Measurements from ENCODE around the gene MSANTD3. TPM values are rescaled to one million over a fixed set of nuclear protein-coding genes. Genes with fewer than 3 reads are reported as not detected.

MSANTD3 gene
- total and polyA plus RNA-seq, 2 of the 13 experiments (the other 11 are each of a cell fraction or from before 2014, with no cell fraction given), result 10.1 to 19.2 TPM

DNA sequence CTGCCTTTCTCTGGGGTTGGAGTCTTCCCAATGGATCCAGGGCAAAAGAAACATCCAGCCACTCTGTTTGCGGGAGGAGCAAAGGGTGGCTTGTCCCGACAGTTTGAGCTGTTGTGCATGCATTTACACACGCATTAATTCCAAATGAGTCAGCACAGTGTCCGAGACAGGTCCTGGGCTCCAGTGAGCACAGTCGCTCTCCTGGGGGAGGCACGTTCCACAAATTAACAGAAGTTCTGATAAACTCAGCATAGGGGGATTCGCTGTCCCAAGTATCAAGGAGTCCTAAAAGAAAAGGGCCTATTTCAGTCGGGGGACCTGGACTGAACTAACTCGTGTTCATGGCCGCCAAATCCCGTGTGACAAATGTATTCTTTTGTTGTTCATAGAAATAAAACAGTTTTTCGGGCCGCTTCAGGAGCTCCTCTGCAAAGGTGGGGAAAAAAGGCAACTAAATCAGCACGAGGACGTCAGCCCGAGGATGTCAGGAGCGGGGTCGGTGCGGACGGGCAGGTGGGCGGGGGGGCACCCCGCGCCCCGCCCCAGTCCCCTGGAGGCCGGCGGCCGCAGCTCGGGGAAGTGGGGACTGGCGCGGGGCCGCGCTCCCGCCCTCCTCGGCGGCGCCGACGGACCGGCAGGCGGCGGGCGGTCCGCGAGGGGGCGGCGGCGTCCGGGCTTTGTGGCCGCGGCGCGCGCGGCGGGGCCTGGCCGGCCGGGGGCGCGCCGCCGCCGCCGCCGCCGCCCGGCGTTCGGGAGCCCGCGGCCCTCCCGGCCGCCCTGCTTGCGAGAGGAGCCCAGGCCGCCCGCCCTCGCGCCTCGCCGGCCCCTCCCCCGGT is at the start of gene MSANTD3 (continued):
- TF ChIP-seq ZNF674 (CRISPR knock-in tag; IDR thresholded peaks at IDR 0.05; ENCODE audit: low read depth) (no peak), POLR2AphosphoS2 (IDR thresholded peaks at IDR 0.05; ENCODE audit: low read depth, low read length) (no peak), RARG (CRISPR knock-in tag; IDR thresholded peaks at IDR 0.05; ENCODE audit: low read depth) (no peak), KLF11 (CRISPR knock-in tag; IDR thresholded peaks at IDR 0.05) (no peak), U2AF1 (optimal IDR thresholded peaks at IDR 0.05; ENCODE audit: low read depth, low read length) (no peak), HOXA7 (CRISPR knock-in tag; IDR thresholded peaks at IDR 0.05) (no peak), IRF2 (CRISPR knock-in tag; IDR thresholded peaks at IDR 0.05) (no peak), BRD4 (CRISPR knock-in tag; IDR thresholded peaks at IDR 0.05) (no peak), ZNF749 (CRISPR knock-in tag; IDR thresholded peaks at IDR 0.05; ENCODE audit: borderline replicate concordance) (no peak), NFYC (CRISPR knock-in tag; IDR thresholded peaks at IDR 0.05) (no peak), ZSCAN20 (CRISPR knock-in tag; IDR thresholded peaks at IDR 0.05; ENCODE audit: borderline replicate concordance) (no peak), TRIM24 (CRISPR knock-in tag; IDR thresholded peaks at IDR 0.05) (no peak), PAF1 (CRISPR knock-in tag; IDR thresholded peaks at IDR 0.05) (no peak), HNRNPUL1 (IDR thresholded peaks at IDR 0.05; ENCODE audit: low read depth, low read length) (no peak), KAT2B (IDR thresholded peaks at IDR 0.05; ENCODE audit: borderline replicate concordance, low read depth, low read length) (no peak), PCBP2 (optimal IDR thresholded peaks at IDR 0.05; ENCODE audit: low read depth, low read length, poor library complexity, severe bottlenecking) (no peak), SP2 (CRISPR knock-in tag; IDR thresholded peaks at IDR 0.05) (no peak), SRF (IDR thresholded peaks at IDR 0.05; ENCODE audit: low read depth, low read length) (no peak), ZFP36L2 (CRISPR knock-in tag; IDR thresholded peaks at IDR 0.05) (no peak), BCL6 (CRISPR knock-in tag; IDR thresholded peaks at IDR 0.05) (no peak), ZNF557 (CRISPR knock-in tag; IDR thresholded peaks at IDR 0.05) (0 out of 2 replicates have a peak, but pooled peaks have one; percentile 62), FOSL1 (CRISPR knock-in tag; IDR thresholded peaks at IDR 0.05; ENCODE audit: borderline replicate concordance) (peak; percentile 43; the same call in 1 of the 2 replicates)
- TF ChIP-seq, protein P1, sequence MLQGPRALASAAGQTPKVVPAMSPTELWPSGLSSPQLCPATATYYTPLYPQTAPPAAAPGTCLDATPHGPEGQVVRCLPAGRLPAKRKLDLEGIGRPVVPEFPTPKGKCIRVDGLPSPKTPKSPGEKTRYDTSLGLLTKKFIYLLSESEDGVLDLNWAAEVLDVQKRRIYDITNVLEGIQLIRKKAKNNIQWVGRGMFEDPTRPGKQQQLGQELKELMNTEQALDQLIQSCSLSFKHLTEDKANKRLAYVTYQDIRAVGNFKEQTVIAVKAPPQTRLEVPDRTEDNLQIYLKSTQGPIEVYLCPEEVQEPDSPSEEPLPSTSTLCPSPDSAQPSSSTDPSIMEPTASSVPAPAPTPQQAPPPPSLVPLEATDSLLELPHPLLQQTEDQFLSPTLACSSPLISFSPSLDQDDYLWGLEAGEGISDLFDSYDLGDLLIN (CRISPR knock-in tag; IDR thresholded peaks at IDR 0.05; ENCODE audit: borderline replicate concordance), result no peak
- TF ChIP-seq, protein P2, sequence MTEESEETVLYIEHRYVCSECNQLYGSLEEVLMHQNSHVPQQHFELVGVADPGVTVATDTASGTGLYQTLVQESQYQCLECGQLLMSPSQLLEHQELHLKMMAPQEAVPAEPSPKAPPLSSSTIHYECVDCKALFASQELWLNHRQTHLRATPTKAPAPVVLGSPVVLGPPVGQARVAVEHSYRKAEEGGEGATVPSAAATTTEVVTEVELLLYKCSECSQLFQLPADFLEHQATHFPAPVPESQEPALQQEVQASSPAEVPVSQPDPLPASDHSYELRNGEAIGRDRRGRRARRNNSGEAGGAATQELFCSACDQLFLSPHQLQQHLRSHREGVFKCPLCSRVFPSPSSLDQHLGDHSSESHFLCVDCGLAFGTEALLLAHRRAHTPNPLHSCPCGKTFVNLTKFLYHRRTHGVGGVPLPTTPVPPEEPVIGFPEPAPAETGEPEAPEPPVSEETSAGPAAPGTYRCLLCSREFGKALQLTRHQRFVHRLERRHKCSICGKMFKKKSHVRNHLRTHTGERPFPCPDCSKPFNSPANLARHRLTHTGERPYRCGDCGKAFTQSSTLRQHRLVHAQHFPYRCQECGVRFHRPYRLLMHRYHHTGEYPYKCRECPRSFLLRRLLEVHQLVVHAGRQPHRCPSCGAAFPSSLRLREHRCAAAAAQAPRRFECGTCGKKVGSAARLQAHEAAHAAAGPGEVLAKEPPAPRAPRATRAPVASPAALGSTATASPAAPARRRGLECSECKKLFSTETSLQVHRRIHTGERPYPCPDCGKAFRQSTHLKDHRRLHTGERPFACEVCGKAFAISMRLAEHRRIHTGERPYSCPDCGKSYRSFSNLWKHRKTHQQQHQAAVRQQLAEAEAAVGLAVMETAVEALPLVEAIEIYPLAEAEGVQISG (CRISPR knock-in tag; IDR thresholded peaks at IDR 0.05), result peak; percentile 10
- TF ChIP-seq, protein P3, sequence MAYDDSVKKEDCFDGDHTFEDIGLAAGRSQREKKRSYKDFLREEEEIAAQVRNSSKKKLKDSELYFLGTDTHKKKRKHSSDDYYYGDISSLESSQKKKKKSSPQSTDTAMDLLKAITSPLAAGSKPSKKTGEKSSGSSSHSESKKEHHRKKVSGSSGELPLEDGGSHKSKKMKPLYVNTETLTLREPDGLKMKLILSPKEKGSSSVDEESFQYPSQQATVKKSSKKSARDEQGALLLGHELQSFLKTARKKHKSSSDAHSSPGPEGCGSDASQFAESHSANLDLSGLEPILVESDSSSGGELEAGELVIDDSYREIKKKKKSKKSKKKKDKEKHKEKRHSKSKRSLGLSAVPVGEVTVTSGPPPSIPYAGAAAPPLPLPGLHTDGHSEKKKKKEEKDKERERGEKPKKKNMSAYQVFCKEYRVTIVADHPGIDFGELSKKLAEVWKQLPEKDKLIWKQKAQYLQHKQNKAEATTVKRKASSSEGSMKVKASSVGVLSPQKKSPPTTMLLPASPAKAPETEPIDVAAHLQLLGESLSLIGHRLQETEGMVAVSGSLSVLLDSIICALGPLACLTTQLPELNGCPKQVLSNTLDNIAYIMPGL (CRISPR knock-in tag; IDR thresholded peaks at IDR 0.05; ENCODE audit: borderline replicate concordance in 1 of 2, low read depth in 1 of 2), result peak; percentile 29 to 50; a peak in 1 of 4 replicates
